ENCODE results near the gene KY. TPM values are rescaled to one million over a fixed set of nuclear protein-coding genes. Genes with fewer than 3 reads are reported as not detected.

KY gene
- total RNA-seq, 4 donors from 2014 or later = 0.33 to 1.9 (median 0.81) TPM

- intact Hi-C loops (cut with DNase I) = no loop called here
- Histone ChIP-seq H3K4me3 (no peak overlapping the region), H3K4me1 (peaks cover 0 to 12% (median 9%) of the 10 kb centered on the region in 4 donors), H3K9me3 (no peaks in the 10 kb centered on the region), H3K27me3 (no peaks in the 10 kb centered on the region), H3K27ac (replicated peaks in 1 of 4) (no peak overlapping the region), H3K36me3 (no peaks in the 10 kb centered on the region)
- TF ChIP-seq POLR2AphosphoS5 (IDR thresholded peaks at IDR 0.05) (no peak), EP300 (IDR thresholded peaks at IDR 0.05) (no peak), POLR2A (IDR thresholded peaks at IDR 0.05; ENCODE audit: low read depth) (no peak)
- TF ChIP-seq, protein P1, sequence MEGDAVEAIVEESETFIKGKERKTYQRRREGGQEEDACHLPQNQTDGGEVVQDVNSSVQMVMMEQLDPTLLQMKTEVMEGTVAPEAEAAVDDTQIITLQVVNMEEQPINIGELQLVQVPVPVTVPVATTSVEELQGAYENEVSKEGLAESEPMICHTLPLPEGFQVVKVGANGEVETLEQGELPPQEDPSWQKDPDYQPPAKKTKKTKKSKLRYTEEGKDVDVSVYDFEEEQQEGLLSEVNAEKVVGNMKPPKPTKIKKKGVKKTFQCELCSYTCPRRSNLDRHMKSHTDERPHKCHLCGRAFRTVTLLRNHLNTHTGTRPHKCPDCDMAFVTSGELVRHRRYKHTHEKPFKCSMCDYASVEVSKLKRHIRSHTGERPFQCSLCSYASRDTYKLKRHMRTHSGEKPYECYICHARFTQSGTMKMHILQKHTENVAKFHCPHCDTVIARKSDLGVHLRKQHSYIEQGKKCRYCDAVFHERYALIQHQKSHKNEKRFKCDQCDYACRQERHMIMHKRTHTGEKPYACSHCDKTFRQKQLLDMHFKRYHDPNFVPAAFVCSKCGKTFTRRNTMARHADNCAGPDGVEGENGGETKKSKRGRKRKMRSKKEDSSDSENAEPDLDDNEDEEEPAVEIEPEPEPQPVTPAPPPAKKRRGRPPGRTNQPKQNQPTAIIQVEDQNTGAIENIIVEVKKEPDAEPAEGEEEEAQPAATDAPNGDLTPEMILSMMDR (IDR thresholded peaks at IDR 0.05) = no peak
- DNase-seq (ENCODE audit: extremely low spot score) = no peak
- WGBS = 70% methylated on average over 7 of the region's 7 CpGs
Measured at GRCh38 chr3:134682196-134682880, 31.5 kb upstream of the KY start.

DNA sequence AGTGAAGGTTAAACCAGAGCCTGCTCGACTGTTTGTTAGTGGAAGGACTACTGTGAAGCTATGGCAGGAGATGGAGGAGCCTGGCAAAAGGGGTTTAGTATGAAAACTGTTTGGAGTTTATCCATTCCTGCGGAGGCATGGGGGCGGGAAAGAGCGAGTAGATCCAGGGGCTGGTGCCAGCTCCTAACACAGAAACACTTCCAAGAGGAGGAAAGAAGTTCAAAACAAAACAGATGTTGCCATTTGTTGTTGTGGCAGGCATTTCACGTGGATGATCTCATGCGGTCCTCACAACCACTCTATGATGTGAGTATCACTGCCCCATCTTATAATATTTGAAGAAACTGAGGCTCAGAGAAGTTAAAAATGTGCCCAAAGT is 30.7 kb upstream of the KY start:
- Histone ChIP-seq H3K4me1 (peaks cover 0 to 12% (median 9%) of the 10 kb centered on the region in 4 donors), H3K9me3 (no peaks in the 10 kb centered on the region), H3K27me3 (no peaks in the 10 kb centered on the region), H3K4me3 (no peak overlapping the region), H3K36me3 (no peaks in the 10 kb centered on the region), H3K27ac (replicated peaks in 1 of 4) (no peak overlapping the region)
- intact Hi-C loops (cut with DNase I) = no loop called here
- DNase-seq (ENCODE audit: extremely low spot score) = no peak
- WGBS = 71% methylated on average over 6 of the region's 6 CpGs
- TF ChIP-seq POLR2AphosphoS5 (IDR thresholded peaks at IDR 0.05) (no peak), POLR2A (IDR thresholded peaks at IDR 0.05; ENCODE audit: low read depth) (no peak), EP300 (IDR thresholded peaks at IDR 0.05) (no peak)
- TF ChIP-seq, protein P1 (IDR thresholded peaks at IDR 0.05) = no peak

DNA sequence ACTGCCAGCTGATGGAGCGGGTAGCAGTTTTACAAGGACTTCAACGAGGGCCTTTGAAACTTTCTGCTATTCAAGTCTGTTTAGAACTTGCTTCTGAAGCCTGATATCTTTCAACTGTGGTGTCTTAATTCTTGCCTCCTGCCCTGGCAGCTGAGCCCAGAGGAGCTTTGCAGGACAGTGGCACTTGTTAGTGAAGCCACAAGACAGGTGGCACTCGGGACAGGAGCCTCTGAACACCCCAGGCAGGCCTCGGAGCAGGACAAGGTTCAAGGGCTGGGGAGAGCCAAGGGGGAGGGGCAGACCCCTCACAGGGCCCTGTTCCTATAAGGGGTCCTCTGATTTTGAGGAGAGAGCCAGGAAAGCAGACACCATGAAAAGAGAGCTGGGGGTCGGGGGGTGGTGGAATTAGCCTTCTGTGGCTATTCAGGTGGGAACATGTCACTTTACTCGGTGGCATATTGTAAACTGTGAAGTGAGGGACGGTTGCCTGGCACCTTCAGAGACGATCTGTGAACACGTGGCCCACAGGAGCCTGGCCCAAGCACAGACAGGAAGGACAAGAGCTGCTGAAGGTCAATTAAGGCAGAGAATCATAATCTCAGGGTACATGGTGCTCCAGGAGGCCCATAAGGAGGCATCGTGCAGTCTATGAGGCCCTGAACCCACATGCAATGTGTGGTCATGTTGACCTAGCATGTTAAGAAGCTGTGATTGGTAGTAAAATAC is 30.1 kb upstream of the KY start:
- no peaks in the 10 kb centered on the region for H3K9me3 ChIP-seq
- DNase-seq (ENCODE audit: extremely low spot score) = no peak
- no peak overlapping the region for H3K27ac ChIP-seq (replicated peaks in 1 of 4)
- no peak for TF ChIP-seq POLR2AphosphoS5 (IDR thresholded peaks at IDR 0.05)
- TF ChIP-seq POLR2A (IDR thresholded peaks at IDR 0.05; ENCODE audit: low read depth) = no peak
- no peak for TF ChIP-seq EP300 (IDR thresholded peaks at IDR 0.05)
- TF ChIP-seq, protein P1 (IDR thresholded peaks at IDR 0.05) = no peak
- H3K36me3 ChIP-seq = no peaks in the 10 kb centered on the region
- no peak overlapping the region for H3K4me3 ChIP-seq
- 65% methylated on average over 10 of the region's 10 CpGs for WGBS
- intact Hi-C loops (cut with DNase I) = no loop called here
- H3K4me1 ChIP-seq = peaks cover 0 to 12% (median 8%) of the 10 kb centered on the region in 4 donors
- no peaks in the 10 kb centered on the region for H3K27me3 ChIP-seq

GRCh38 chr3:134677987-134678308 is 27.1 kb upstream of the KY start:
- Histone ChIP-seq H3K4me1 (peaks cover 0 to 12% (median 7%) of the 10 kb centered on the region in 4 donors), H3K36me3 (no peaks in the 10 kb centered on the region), H3K27me3 (no peaks in the 10 kb centered on the region), H3K9me3 (peaks cover 0 to 15% (median 7%) of the 10 kb centered on the region in 4 donors), H3K27ac (replicated peaks in 1 of 4) (no peak overlapping the region), H3K4me3 (no peak overlapping the region)
- TF ChIP-seq EP300 (IDR thresholded peaks at IDR 0.05) (no peak), POLR2AphosphoS5 (IDR thresholded peaks at IDR 0.05) (no peak), POLR2A (IDR thresholded peaks at IDR 0.05; ENCODE audit: low read depth) (no peak)
- TF ChIP-seq, protein P1 (IDR thresholded peaks at IDR 0.05) = no peak
- DNase-seq (ENCODE audit: extremely low spot score) = no peak
- WGBS = 97% methylated on average over 2 of the region's 2 CpGs
- intact Hi-C loops (cut with DNase I) = loop anchor here (5.0 kb wide), 1 partner anchor 76 kb away; no protein-coding TSS in a partner anchor
